ENCODE data around the gene ASTN2.

GRCh38 chr9:116861321-116861720 is 553.5 kb downstream of the ASTN2 start:
- TF ChIP-seq TAF1 (IDR thresholded peaks at IDR 0.05; ENCODE audit: borderline replicate concordance, insufficient read depth, low read length) (no peak), POLR2AphosphoS5 (IDR thresholded peaks at IDR 0.05; ENCODE audit: low read depth, low read length) (no peak), REST (IDR thresholded peaks at IDR 0.05; ENCODE audit: insufficient read depth in 1 of 2, low read depth in 2 of 2, low read length in 2 of 2) (no peak)

All from PFSK-1 (cell line).